GM19463 (cell line): Measurements from ENCODE around the gene LRRC8D.
A peak's percentile ranks its signal among the peaks of the same experiment; 100 is the strongest.

Experiments used
- ATAC-seq: cut with Tn5 transposase; IDR thresholded peaks from one replicate; pipeline ENCODE4 v1.9.1; 2021; ENCODE audit warnings: mild to moderate bottlenecking, moderate library complexity; ENCODE audit not compliant: unreplicated experiment

The LRRC8D gene

DNA sequence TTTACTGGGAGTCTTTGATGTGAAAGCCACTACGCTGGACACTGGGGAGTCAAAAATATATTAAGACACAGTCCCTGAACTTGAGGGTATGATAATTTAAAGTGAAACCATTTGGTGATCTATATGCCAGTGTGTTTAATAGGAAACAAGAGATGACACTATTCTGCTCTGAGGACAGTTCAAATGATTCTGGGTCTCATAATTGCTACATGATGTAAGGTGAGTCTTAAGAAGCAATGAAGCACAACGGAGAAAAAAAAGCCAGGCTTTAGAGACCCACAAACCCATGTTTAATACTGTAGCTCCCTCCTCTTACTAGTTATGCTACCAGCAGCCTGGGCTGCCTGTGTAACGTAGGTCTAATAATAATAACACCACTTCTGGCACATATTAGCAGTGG, 14.2 kb upstream of the LRRC8D start:
- ATAC-seq = peak; percentile 56

DNA sequence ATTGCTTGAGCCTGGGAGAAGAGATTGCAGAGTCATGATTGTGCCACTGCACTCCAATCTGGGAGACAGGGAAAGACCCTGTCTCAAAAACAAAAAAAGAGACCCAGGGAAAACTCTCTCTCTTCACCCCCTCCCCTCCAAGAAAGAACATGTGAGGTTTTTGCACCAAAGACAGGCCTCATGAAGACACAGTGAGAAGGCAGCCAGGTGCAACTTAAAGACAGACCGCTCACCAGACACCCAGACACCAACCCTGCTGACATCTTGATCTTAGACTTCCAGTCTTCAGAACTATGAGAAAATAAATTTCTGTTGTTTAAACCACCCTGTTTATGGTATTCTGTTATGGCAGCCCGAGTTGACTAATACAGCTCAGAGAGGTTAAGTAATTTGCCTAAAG, 13.3 kb upstream of the LRRC8D start:
- no peak for ATAC-seq

DNA sequence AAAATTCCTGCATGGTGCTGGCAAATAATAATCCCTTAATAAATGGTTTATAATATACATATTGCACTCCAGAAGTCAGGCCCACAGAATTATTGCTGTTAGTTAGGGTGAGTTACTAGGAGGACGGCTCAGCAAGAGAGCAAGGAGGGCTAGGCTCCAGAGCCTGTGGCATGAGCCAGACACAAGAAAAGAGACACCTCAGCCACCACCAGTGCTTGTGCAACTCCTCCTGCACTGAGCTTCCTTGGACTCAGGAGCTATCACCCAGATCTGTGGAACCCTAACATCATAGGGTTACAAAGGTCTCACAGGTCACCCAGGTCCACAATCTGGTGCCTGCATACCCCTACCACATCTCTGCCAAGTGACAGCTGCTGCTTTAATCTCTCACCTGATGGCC, 12.8 kb upstream of the LRRC8D start:
- ATAC-seq = no peak

DNA sequence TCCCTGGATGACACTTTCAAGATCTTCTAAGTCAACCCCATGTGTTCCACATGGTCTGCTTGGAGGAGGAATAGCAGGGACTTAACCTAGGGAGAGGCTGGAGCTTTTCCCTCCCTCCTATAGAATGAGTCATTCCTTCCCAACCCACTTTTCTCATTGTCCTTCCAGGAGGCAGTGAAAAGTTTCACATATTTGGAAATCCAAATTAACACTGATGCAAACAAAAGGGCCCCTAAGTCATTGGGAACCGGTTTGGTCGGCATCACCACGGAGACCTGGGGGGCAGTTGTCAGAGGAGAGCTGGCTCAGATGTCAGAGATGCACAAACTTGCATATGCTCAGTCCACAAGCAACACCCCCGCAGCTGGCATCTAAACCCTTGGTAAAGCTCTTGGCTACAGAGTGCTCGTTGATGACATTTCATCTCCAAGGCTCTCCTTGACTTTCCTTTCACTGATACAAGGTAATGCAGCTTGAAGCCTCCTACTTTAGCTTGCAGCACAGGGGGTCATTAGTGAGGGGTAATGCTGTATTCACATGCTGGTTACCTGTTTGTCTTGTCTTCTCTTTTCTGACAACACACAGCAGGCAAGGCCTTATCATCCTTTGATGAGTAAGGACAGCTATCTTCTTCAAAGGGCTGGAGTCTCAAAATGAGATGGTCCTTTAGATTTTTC, 12.3 kb upstream of the LRRC8D start:
- no peak for ATAC-seq

DNA sequence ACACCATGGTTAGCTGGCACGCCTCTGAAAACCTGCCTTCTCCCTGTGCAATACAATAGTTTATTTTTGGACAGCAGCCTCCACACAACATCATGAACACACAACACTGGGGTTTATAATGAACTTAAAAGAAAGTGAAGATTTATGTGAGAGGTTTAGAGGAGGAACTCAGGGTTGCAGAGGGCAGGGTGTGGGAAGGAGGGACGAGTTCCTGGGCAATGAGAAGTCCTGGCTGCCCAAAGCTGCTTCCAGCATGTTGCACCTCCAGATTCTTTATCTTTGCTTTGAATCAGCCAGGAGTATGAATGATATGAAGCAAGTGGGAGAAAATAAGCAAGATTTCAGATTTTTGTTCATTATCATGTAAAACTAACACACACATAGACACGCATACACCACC, 11.3 kb upstream of the LRRC8D start:
- ATAC-seq = no peak

DNA sequence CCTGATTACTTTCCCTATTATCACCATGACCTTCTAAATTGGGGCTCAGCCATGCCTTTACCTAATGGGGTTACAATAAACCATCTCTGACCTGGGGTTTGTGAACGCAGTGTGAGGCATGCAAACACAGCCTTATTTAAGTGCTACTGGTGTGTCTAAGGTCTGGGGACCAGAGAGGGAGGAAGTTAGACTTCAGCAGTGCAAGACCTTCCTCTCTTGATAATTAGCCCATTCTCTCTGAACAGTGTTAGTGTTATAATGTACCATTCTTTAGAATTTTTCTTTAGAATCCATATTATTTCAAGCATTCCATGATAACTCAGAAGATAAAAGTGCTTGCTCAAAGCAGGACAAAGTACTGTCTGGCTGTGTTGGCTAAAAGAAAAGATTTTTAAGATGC, 10.5 kb upstream of the LRRC8D start:
- no peak for ATAC-seq

DNA sequence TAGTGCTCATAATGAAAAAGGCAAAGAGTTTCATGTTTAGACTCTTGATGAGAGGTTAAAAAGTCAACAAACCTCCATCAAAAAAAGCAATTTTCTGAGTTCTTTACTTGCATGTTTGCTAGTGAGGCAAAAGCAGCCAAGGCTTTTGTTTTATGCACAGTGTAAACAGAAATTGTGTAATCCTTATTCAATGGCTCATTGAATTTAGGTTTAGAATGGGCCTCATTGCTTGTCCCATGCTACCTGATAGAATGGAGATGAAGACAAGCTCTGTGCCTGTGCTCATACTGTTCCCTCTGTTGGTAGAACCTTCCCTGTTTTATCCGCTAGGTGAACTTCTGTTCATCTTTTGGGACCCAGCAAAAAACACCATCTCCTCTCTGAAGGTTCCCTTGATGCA, 10.0 kb upstream of the LRRC8D start:
- no peak for ATAC-seq

DNA sequence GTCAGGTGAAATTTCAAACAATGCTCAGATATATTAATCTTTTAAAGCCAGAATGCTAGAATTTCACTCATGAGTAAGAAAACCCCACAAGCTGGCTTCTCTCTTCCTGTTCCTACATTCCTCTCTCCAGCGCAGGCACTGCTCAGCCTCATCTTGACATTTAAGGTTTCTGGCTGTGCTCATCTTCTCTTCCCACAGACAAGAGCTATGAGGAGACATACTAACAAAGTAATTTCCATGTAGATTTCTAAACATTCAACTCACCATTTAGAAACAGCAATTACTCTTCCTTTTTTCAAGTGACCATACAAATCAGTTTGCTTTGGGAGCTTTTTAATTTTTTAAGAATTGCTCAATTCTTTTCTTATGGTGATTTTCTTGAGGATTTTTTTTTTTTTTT, 7.8 kb upstream of the LRRC8D start:
- ATAC-seq = no peak

DNA sequence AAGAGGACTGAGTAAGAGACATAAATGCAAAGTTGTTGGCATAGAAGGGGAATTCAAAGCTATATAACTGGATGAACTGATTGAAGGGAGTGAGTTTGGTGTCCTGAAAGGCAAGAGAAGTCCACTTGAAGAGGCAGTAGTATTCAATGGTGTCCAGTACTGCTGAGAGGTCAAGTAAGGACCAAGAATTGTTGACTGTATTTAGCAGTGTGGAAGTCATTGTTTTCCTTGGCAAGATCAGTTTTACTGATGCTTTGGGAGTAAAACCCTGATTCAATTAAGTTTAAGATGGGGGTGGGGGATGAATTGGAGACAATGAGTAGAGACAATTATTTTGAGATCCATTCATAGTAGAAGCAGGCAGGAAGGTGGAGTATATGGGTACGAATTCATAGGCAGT, 5.8 kb upstream of the LRRC8D start:
- ATAC-seq = no peak

DNA sequence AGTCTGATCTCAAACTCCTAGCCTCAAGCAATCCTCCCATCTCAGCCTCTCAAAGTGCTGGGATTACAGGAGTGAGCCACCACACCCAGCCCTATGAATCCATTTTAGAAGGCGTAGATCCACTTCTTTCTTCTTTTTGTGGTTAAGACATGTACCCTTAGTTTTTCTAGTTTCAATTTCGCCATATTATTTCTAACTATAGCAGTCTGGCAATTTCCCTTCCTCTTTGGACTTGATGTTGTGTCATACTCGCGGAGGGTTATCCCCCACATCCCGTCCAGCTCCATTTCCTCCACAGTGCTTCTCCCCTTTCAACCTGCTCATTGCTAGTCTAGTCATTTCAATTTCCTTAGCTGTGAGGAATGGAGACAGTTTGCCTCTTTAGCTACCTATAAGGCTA, 5.2 kb upstream of the LRRC8D start:
- peak; percentile 61 for ATAC-seq

DNA sequence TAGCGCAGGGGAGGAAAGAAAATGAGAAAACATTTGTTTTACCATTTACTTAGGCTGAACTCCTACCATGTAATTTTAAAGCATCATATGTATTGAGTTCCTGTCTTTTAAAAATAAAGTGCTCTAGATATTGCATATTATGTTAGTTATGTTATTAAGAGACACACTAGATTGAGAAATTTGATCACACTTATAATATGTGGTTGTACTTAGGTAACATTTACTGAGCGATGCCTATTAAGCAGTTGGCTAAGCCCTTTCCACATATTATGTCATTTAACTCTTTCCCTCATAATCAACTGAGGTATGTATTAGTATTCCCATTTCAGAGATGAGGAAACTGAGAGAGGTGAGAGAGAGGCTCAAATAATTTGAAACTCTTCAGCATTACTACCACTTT, 4.5 kb upstream of the LRRC8D start:
- no peak for ATAC-seq

DNA sequence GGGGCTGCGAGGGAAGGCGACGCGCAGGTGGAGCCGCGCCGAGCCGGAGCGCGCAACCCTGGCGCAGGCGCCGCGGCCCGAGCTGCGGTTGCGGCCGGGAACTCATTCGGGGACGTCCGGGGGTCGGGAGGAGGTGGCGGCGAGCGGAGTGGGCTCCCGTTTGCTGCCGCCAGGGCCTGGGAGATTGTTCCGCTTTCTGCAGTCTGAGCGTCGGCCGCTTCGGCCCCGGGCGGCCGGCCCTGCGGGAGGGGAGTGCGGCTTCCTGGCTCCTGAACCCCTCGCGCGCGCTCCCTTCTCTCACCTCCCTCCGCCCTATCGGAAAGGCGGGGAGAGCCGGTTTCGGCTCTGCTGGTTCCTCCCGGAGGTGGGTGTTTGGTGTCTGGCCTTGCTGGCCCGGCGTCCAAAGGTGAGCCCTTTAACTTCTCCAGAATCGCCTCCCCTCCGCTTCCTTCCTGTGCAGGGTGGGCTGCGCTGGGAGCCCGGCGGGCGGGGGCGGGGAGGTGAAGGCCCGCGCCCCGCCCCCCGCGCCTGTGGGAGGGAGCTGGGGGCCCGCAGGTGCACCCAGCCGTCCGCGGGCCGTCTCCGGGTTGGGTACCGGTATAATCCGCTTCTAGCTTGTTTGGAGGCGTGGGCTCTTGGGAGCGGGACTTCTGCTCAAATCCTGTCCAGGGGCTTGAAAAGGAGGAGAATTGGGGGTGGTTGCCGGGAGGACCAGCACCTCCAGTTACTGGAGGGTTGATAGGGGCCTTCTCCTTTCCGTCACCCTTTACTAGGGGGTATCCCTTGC, 683 bp downstream of the LRRC8D start:
- ATAC-seq = peak; percentile 47

DNA sequence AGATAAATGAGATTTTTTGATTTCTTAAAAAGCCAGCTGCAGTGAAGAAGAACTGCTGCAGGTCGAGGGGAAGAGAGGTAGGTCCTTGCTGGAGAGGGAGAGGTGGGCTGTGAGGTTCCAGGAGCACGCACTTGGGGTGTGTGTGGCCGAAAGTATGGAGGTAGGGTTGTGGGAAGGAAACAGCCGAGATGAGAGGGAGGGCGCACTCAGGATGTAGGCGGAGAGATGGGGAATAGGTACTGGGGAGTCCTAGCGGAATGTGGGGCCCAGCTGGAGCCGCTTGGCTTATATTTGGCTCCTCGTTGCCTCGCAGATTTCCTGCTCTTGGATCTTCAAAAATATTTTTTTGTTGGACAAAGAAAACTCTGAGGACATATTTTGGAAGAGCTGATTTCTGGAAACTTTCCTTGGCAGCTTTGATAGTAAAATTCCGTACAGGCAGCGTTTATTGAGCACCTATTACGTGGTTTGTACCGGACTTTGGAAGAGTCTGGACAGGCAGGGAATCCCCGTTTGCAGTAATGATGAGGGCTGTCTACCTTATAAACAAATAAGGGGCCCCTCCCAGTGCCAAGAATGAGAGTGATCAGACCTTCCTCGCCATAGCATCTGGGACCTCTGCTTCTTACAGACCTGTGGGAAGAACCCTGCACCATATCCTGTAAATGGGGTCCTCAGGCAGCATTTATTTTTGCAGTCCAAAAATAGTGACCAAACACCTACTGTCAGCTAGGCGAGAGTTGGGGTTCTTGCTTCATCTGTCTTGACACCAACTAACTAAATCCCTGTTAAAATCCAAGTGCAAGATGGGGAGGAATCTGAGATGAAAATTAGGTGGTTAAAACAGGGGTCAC, 1.5 kb downstream of the LRRC8D start:
- ATAC-seq = no peak

DNA sequence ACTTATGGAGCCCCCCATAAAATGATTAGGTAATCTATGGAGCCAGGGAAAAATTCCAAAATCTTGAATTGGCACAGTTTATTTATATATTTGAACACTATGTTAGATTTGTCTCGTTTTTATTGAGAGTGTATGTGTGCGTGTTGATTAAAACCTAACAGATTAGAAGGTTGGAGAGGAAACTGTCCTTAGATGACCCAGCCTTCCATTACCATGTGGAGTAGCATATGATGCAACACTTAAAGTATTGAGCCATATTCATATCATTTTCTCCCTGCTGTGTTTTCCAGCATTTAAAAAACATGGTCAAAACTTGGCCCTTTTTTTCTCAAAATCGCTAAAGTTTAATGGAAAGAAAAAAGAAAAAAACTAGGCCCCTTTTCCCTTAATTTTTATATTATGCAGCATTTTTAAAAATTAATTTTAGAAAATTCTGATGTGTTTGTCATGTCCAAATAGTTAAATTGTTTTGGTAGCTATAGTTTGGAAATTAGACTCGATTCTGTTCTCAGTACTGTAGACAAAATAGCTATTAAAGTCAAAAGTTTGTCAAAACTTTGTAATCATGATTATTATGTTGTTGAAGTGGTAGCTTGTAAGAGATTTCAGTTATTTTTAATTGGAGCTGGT, 2.3 kb downstream of the LRRC8D start:
- ATAC-seq = no peak

DNA sequence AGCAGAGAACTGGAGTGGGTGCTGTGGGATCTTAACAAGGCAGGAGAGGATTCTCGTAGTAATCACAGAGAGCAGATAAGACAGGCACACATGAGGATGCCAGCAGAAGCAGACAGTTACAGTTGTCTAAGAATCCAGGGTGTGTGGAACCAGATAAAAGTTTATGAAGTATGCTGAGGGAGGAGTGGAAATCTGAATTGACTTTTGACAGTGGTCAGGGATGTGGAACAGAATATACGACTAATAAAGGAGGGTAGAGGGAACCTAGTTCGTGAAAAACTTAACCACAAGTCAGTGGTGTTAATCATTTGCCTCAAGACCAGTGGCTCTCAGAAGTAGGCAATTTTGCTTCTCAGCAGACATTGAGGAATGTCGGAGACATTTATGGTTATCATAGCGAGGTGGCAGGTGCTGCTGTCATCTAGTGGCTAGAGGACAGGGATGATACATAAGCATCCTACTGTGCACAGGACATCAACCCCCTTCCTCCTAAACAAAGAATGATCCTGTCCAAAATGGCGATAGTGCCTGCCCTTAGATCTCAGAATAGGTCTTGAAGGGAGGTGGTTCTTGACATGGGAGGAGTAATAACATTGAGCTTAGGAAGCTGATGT, 3.0 kb downstream of the LRRC8D start:
- ATAC-seq = peak; percentile 10

DNA sequence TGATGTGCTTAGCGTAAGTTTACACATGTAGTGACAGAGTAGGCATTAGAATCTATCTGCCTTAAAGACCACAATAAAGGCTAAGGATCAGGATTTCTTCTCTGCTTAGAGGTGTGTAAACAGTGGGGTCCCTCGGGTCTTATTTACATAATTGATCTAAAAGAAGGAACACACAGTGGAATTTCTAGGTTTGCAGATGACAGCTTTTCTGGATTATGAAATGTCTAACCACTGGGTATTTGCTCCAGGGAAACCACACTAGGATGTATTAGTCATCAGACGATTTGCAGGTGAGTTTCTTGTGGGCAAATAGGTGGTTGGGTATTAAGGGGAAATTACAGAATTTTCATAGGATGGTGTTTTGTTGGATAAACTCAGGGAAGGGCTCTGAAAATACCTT, 5.8 kb downstream of the LRRC8D start:
- ATAC-seq = no peak

DNA sequence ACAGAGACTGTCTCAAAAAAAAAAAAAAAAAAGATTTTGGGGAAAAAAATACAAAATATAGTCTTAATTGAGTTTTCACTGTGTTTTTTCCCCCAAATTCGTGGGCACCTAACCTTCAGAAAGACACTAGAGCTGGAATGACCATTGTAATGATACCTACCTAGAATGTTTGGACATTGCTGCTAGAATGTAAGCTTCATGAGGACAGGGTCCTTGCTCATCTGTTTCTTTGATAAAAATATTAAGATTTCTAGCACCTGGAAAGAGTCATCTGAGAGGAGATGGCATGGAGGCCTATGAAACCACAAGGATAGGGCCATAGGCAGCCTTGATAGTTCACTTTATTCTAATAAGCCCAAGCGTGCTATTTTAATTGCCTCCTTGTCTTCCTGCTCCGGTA, 6.5 kb downstream of the LRRC8D start:
- no peak for ATAC-seq

DNA sequence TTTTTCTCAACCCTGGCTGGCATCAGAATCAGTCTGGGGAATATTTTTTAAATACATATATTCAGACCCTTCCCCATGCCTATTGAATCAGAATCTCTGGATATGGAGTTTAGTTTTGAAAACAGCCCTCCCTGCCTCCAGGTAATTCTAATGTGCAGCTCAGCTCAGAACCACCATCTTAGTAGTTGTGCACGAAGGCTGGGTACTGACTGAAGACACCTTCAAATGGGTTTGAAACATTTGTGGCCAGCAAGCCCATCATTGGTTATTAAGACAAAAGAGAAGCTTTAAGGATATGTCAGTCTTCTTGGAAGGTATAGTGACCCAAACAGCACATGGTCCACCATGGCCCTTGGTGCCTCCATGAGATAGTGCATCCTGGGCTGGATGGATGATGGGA, 7.1 kb downstream of the LRRC8D start:
- no peak for ATAC-seq

DNA sequence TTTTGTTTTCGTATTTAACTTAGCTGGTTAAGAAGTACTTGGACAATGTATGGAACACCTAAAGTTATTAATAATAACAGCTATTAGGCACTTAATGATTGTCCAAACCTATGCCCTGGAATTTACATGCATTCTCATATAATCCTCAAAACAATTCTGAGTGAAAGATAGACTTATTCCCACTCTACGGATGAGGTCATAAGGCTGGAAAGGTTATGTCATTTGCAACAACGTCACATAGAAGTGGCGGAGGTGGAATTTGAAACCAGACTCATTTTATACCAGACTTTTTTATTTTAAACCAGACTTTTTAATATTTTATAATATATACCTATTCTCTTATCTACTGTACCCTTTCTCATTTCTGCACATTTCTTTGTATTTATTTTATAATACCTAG, 8.4 kb downstream of the LRRC8D start:
- ATAC-seq = no peak

DNA sequence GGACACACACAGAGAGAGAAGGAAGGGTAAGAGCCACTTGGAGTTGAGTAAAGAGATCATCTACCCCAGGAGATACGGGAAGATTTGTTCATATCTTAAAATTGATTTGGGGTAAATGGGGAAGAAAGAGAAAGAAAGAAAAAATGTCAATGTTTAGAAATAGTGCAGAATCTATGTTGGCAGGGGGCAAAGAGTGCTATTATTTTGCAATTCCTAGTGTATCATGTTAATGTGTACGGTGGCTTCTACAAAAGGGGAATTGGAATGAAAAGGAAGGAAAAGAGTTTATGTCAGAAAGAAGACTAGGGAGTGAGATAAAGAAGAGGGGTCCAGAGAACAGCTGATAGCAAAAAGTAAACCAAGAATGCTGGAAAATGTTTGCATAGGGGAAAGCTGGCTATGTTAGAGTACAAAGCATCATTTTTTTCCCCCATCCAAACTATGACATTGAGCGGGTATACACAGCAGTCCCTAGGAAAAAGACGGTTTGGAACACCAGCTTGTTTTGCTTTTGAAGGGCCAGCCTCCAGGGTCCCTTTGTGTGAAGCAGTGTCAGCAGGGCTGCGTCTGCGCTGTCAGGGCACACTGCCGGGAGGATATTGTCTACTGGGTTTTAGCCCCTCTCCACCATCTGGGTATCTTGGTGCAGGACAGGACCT, 10.8 kb downstream of the LRRC8D start:
- ATAC-seq = no peak
